Astrocyte (in vitro differentiated cells and primary cell): Measurements from ENCODE around the gene APBB3. TPM values are rescaled to one million over a fixed set of nuclear protein-coding genes. Genes with fewer than 3 reads are reported as not detected.

Experiments
- DNase-seq: peaks from one replicate; pipeline ENCODE4 v3.0.0-alpha.2; 2010; ENCODE audit warnings: low read depth
- FAIRE-seq: peaks from 2 replicates; lab custom pipeline; 2011; peaks lifted over from hg19 to GRCh38; lab: Jason Lieb, UNC
- H2AFZ ChIP-seq: 2 replicates; pipeline ENCODE4 v1.6.0; 2012; ENCODE audit warnings: low read depth, low read length, inconsistent platforms
- H3K27ac ChIP-seq: 2 replicates; pipeline ENCODE4 v1.5.1; 2011; ENCODE audit warnings: low read depth, low read length, inconsistent platforms
- H3K27me3 ChIP-seq: 2 replicates; pipeline ENCODE4 v1.6.0; 2011; ENCODE audit warnings: low read length, inconsistent platforms; ENCODE audit not compliant: insufficient read depth
- H3K36me3 ChIP-seq: 2 replicates; pipeline ENCODE4 v1.5.1; 2011; ENCODE audit warnings: low read length, inconsistent platforms; ENCODE audit not compliant: insufficient read depth
- H3K4me1 ChIP-seq: 2 replicates; pipeline ENCODE4 v1.5.1; 2011; ENCODE audit warnings: low read length, inconsistent platforms; ENCODE audit not compliant: insufficient read depth
- H3K4me2 ChIP-seq: 2 replicates; pipeline ENCODE4 v1.6.0; 2012; ENCODE audit warnings: low read length, inconsistent platforms
- H3K4me3 ChIP-seq: 2 replicates; pipeline ENCODE4 v1.5.1; 2011; ENCODE audit warnings: low read depth, mild to moderate bottlenecking, low read length, inconsistent platforms; ENCODE audit not compliant: insufficient read depth
- H3K79me2 ChIP-seq: 2 replicates; pipeline ENCODE4 v1.6.0; 2012; ENCODE audit warnings: mild to moderate bottlenecking, low read length, inconsistent platforms; ENCODE audit not compliant: insufficient read depth
- H3K9ac ChIP-seq: 2 replicates; pipeline ENCODE4 v1.6.0; 2012; ENCODE audit warnings: mild to moderate bottlenecking, low read length, inconsistent platforms
- H3K9me3 ChIP-seq: 2 replicates; pipeline ENCODE4 v1.5.1; 2012; ENCODE audit warnings: low read depth, mild to moderate bottlenecking, low read length, inconsistent platforms; ENCODE audit not compliant: insufficient read depth
- H4K20me1 ChIP-seq: 2 replicates; pipeline ENCODE4 v1.6.0; 2012; ENCODE audit warnings: low read length, inconsistent platforms; ENCODE audit not compliant: insufficient read depth
- H3K27ac Mint-ChIP-seq: one replicate; pipeline ENCODE4 v1.8.0; 2021; ENCODE audit warnings: mild to moderate bottlenecking, mixed read lengths; ENCODE audit not compliant: unreplicated experiment
- H3K27me3 Mint-ChIP-seq: one replicate; pipeline ENCODE4 v1.8.0; 2021; ENCODE audit warnings: low read depth, mixed read lengths; ENCODE audit not compliant: unreplicated experiment
- H3K36me3 Mint-ChIP-seq: one replicate; pipeline ENCODE4 v1.8.0; 2021; ENCODE audit warnings: low read depth, mixed read lengths; ENCODE audit not compliant: unreplicated experiment
- H3K4me1 Mint-ChIP-seq: one replicate; pipeline ENCODE4 v1.8.0; 2021; ENCODE audit warnings: low read depth, mixed read lengths; ENCODE audit not compliant: unreplicated experiment
- H3K4me3 Mint-ChIP-seq: one replicate; pipeline ENCODE4 v1.8.0; 2021; ENCODE audit warnings: mild to moderate bottlenecking, moderate library complexity, mixed read lengths; ENCODE audit not compliant: unreplicated experiment
- H3K9me3 Mint-ChIP-seq: one replicate; pipeline ENCODE4 v1.8.0; 2021; ENCODE audit warnings: mild to moderate bottlenecking, mixed read lengths; ENCODE audit not compliant: unreplicated experiment
- EZH2 ChIP-seq: IDR thresholded peaks from 2 replicates; pipeline ENCODE4 v1.6.1; 2012; ENCODE audit warnings: mild to moderate bottlenecking, low read length, inconsistent platforms; ENCODE audit not compliant: insufficient read depth
- total RNA-seq: library from RNA; stranded (reverse); gene quantifications from 2 replicates; pipeline ENCODE4 v1.2.1, GENCODE V29; 2021
- TF ChIP-seq, protein P1 (sequence below): IDR thresholded peaks from 2 replicates; pipeline ENCODE4 v1.5.1; 2011; ENCODE audit warnings: low read depth, mild to moderate bottlenecking, inconsistent platforms, low read length, moderate library complexity; ENCODE audit not compliant: insufficient read depth

Gene APBB3
- total RNA-seq, 1 donor from 2014 or later: 20.4 TPM

DNA sequence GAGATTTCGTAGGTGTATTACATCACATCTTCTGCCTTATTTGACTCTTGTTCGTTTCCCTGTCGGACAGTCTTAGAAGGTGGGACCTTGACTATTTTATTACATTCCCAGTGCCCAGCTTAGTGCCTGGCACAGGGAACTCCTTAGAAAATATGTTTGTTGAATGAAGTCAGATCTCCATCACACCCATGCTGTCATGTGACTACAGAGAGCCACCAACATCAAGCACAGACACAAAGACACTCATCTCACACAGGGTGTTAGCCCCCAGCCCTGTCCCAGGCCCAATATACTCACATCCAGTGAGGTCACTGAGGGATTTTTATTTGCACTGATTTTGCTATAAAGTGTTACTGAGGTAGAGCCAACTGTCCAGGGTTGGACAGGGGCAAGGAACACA, 6.4 kb downstream of the APBB3 start:
- peak overlapping the region; percentile 95 for H3K27ac Mint-ChIP-seq
- H3K36me3 ChIP-seq: peaks cover 5% of the 10 kb centered on the region
- H3K79me2 ChIP-seq: peaks cover 46% of the 10 kb centered on the region
- DNase-seq (no peak), FAIRE-seq (no peak)
- no peaks in the 10 kb centered on the region for H3K27me3 ChIP-seq
- peak overlapping the region; percentile 86 for H3K4me2 ChIP-seq
- H3K4me1 ChIP-seq: peaks cover 29% of the 10 kb centered on the region
- H2AFZ ChIP-seq: no peak overlapping the region
- TF ChIP-seq, protein P1, sequence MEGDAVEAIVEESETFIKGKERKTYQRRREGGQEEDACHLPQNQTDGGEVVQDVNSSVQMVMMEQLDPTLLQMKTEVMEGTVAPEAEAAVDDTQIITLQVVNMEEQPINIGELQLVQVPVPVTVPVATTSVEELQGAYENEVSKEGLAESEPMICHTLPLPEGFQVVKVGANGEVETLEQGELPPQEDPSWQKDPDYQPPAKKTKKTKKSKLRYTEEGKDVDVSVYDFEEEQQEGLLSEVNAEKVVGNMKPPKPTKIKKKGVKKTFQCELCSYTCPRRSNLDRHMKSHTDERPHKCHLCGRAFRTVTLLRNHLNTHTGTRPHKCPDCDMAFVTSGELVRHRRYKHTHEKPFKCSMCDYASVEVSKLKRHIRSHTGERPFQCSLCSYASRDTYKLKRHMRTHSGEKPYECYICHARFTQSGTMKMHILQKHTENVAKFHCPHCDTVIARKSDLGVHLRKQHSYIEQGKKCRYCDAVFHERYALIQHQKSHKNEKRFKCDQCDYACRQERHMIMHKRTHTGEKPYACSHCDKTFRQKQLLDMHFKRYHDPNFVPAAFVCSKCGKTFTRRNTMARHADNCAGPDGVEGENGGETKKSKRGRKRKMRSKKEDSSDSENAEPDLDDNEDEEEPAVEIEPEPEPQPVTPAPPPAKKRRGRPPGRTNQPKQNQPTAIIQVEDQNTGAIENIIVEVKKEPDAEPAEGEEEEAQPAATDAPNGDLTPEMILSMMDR: no peak
- H3K4me3 Mint-ChIP-seq: peak overlapping the region; percentile 90
- H3K4me1 Mint-ChIP-seq: peaks cover 28% of the 10 kb centered on the region
- peaks cover 35% of the 10 kb centered on the region for H4K20me1 ChIP-seq
- H3K27me3 Mint-ChIP-seq: no peaks in the 10 kb centered on the region
- no peaks in the 10 kb centered on the region for H3K9me3 ChIP-seq
- H3K9me3 Mint-ChIP-seq: no peaks in the 10 kb centered on the region
- peaks cover 27% of the 10 kb centered on the region for H3K36me3 Mint-ChIP-seq
- no peak overlapping the region for H3K4me3 ChIP-seq
- peak overlapping the region; percentile 97 for H3K9ac ChIP-seq
- H3K27ac ChIP-seq: peak overlapping the region; percentile 91

- Mint-ChIP-seq H3K27me3 (no peaks in the 10 kb centered on the region), H3K27ac (peak within 1 kb of the TSS; percentile 95), H3K9me3 (no peaks in the 10 kb centered on the region), H3K4me3 (peak within 1 kb of the TSS; percentile 90), H3K36me3 (peaks cover 28% of the 10 kb centered on the region), H3K4me1 (peaks cover 28% of the 10 kb centered on the region)
- TF ChIP-seq, protein P1: no peak
- TF ChIP-seq EZH2: no peak
- Histone ChIP-seq H4K20me1 (peaks cover 40% of the 10 kb centered on the region), H3K4me2 (peak within 1 kb of the TSS; percentile 86), H3K27ac (peak within 1 kb of the TSS; percentile 91), H3K79me2 (peaks cover 52% of the 10 kb centered on the region), H3K4me1 (peaks cover 29% of the 10 kb centered on the region), H3K9me3 (no peaks in the 10 kb centered on the region), H3K9ac (peak within 1 kb of the TSS; percentile 97), H3K36me3 (peaks cover 10% of the 10 kb centered on the region), H2AFZ (peak within 1 kb of the TSS; percentile 88), H3K27me3 (no peaks in the 10 kb centered on the region), H3K4me3 (peak within 1 kb of the TSS; percentile 86)
- no peak for FAIRE-seq
- DNase-seq: peak; percentile 78
These were observed 7.1 kb downstream of the APBB3 start, which contains the start of gene SRA1 for GRCh38 chr5:140557136-140557805. Gene SRA1 (minus strand): TSS chr5:140557473. CDS start chr5:140557452, 21 bp downstream.

DNA sequence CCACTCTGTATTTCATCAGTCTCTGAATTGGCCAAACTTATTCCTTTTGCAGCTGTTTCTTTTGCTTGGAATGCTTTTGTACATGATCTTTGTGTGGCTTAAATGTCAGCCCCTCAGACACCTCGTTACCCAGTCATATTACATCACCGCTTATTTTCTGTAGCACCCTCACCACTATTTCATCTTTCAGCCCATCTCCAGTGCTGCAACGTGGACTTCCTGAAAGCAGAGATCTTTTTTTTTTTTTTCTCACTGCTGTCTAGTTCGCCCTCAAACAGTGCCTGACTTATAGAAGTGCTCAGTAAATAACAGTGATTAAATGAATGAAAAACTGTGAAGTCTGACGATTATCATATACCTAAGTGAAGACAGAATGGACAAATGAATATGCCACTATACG, 8.0 kb downstream of the APBB3 start:
- Mint-ChIP-seq H3K4me3 (peak overlapping the region; percentile 90), H3K36me3 (peaks cover 23% of the 10 kb centered on the region), H3K9me3 (no peaks in the 10 kb centered on the region), H3K27ac (peak overlapping the region; percentile 73), H3K27me3 (no peaks in the 10 kb centered on the region), H3K4me1 (peaks cover 28% of the 10 kb centered on the region)
- FAIRE-seq: no peak
- peaks cover 29% of the 10 kb centered on the region for H3K4me1 ChIP-seq
- H4K20me1 ChIP-seq: peaks cover 48% of the 10 kb centered on the region
- H3K27me3 ChIP-seq: no peaks in the 10 kb centered on the region
- peak; percentile 53 for DNase-seq
- H3K4me3 ChIP-seq: peak overlapping the region; percentile 86
- H3K36me3 ChIP-seq: peaks cover 12% of the 10 kb centered on the region
- peak overlapping the region; percentile 97 for H3K9ac ChIP-seq
- H2AFZ ChIP-seq: no peak overlapping the region
- H3K9me3 ChIP-seq: no peaks in the 10 kb centered on the region
- H3K79me2 ChIP-seq: peaks cover 58% of the 10 kb centered on the region
- peak overlapping the region; percentile 91 for H3K27ac ChIP-seq
- TF ChIP-seq EZH2: no peak
- TF ChIP-seq, protein P1: no peak
- H3K4me2 ChIP-seq: peak overlapping the region; percentile 86
